GF-D8 (cell line): ENCODE data around the gene RNF212B.

Experiments used
- DNase-seq: peaks from one replicate; lab custom pipeline; 2025; lab: John Stamatoyannopoulos, UW

Gene RNF212B

GRCh38 chr14:23297096-23297495, 59.4 kb downstream of the RNF212B start:
- no peak for DNase-seq

DNA sequence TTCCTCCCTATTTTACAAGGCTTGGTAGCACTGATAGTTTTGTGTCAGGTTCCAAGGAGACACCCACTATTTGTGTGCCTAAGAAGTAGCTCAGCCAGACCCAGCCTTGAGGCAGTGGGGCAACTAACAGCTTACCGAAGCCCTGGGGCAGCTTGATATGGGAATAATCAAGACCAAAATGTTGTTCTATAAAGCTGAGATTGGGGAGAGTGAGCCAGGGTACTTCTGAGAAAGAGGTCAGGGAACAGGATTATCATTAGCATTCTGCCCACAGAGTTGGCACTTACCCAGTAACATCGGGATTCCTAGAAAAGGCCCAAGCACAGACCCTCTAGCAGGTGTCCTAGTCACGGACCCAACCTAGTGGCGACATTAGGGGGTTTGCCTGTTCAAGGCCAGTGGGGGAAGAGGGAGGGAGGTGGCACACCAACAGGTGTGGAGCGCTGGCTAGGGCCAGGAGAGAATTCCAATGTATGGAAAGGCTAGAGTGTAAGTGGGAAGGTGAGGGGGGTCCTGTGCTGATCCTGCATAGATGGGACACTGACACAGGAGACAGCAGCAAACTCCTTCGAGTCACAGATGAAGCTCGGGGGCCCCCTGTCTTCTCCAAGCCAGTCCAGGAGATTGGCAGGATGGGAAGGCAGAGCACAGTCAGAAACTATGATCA, 60.0 kb downstream of the RNF212B start:
- DNase-seq, result no peak

DNA sequence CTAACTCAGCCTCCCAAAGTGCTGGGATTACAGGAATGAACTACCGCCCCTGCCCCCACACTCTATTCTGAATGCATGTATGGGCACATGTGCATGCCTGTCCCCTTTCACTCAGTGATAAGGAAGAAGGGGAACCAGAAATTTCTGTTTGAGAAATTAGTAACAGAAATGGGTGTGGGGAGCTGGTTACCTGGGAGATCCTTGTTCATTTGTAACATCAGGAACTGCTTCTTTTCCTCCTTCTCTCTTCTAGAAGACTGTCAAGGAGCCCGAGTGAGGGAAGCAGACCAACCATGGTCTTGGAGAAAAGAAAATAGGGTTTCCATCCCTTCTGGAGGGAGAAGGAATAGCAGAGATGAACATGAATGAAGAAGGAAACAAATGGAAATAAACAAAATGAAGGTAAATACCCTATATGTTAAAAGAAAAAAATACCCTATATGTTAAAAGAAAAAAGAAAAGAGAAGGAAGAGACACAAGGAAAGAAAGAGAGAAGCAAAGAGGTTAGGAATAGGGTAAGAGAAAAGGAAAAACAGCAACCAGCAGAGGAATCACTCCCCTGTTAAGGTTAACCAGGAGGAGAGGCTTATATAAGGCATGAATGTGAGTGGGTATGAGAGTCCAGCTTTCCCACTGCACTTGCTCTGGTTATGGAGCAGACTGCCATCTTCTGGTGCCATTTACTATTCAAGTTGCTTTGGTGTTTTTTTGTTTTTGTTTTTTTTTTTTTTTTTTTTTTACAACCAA, 61.6 kb downstream of the RNF212B start:
- no peak for DNase-seq

DNA sequence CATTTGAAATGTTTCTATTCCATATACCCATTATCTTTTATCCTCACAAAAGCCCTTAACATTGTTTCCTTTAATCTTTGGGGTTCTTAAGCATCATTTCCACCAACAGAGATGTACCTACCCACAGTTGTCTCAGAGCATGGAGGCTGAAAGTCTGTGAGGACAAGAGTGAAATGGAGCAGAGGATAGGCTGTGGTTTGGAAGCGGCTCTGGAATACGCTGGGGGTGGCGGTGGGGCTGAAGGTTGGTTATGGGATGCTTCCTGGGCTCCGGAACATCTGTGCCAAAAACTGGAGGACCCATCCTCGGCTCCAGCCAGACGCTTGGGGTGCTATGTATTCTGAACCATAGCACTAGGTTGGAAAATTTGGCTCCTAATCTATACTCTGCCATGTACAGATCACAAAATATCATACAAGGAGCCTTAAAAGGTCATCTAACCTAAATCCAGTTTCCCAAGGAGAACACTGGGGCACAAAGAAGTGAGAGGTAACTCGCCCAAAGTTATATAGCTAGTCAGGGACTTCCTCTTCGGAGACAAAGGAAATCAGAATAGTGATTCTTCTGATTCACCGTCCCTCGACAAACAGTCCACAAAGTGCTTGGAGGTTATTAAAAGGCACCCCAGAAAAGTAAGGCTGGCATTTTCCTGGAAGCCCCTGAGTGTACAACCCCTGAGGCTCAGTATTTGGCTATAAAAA, 62.4 kb downstream of the RNF212B start:
- no peak for DNase-seq

GRCh38 chr14:23300687-23301223, 63.0 kb downstream of the RNF212B start:
- no peak for DNase-seq

DNA sequence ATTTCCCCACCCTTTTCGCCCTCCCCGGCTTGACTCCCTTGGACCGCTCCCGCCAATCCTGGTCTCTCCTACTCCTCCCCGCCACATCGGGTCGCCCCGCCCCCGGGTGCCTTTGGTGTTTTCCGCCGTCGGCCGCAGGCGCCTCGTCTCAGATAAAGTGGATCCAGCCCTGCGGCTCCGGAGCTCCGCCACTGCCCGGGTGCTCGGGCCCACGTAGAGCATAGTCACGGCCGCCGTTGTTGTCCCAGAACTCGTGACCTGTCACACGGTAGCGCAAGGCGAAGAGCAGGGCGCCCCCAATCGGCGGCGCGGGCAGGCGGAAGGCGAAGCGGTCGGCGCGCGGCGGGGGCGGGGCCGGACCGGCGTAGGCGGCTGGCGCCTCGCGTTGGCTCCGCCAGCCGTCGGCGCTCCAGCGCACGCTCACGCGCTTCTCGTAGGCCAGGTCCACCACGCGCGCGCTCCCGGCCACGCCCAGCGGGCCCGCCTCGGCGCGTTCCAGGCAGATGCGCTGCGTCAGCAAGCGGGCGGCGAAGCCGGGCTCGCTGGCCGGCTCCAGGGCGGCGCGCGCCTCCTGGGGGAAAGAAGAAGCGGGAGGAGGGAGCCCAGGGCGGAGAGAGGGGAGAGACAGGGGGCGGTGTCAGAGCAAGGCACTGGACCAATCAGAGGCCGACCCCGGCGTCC, 63.7 kb downstream of the RNF212B start:
- peak; percentile 95 for DNase-seq

DNA sequence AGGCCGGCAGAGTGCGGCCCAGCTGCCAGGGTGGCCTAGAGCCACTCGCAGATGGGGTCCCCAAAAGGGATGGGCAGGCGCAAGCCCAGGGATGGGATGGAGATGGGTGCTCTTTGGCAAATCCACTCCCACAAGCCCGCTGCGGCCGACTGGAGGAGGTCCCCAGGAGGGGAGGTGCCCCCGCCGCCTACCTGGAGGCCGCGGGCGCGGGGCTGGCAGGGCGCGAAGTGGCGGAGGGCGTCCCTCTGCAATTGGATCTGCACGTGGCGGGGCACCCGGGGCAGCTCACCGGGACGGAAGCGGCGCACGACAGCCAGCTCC, 64.2 kb downstream of the RNF212B start:
- no peak for DNase-seq

- peak; percentile 30 for DNase-seq
These were observed 64.8 kb downstream of the RNF212B start, which contains the start of gene PPP1R3E for GRCh38 chr14:23302290-23303225. PPP1R3E (minus strand) TSS chr14:23302859; CDS start chr14:23302576, 283 bp downstream.

- DNase-seq, result peak; percentile 59
These were observed 68.8 kb downstream of the RNF212B start, which contains the start of gene BCL2L2 for GRCh38 chr14:23306412-23307145. BCL2L2 (plus strand) TSS chr14:23306833; CDS start chr14:23307768, 935 bp downstream.

DNA sequence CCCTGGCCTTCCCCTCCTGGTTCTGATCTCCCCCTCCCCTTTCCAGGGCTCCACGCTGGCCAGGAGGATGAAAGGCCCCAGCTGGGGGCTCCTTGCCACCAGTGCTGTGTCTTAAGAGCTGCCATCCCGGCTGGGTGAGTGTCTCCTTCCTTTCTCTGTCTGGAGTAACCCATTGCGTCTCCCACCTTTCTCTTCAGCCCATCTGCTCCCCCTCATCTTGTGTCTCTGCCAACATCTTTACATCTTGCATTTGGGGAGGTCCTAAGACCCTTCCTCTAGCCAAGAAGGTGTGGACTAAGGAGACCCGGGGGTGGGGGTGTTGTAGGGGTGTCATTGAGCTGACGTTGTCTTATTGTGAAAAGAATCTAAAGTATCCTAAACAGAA, 69.4 kb downstream of the RNF212B start:
- DNase-seq, result no peak

DNA sequence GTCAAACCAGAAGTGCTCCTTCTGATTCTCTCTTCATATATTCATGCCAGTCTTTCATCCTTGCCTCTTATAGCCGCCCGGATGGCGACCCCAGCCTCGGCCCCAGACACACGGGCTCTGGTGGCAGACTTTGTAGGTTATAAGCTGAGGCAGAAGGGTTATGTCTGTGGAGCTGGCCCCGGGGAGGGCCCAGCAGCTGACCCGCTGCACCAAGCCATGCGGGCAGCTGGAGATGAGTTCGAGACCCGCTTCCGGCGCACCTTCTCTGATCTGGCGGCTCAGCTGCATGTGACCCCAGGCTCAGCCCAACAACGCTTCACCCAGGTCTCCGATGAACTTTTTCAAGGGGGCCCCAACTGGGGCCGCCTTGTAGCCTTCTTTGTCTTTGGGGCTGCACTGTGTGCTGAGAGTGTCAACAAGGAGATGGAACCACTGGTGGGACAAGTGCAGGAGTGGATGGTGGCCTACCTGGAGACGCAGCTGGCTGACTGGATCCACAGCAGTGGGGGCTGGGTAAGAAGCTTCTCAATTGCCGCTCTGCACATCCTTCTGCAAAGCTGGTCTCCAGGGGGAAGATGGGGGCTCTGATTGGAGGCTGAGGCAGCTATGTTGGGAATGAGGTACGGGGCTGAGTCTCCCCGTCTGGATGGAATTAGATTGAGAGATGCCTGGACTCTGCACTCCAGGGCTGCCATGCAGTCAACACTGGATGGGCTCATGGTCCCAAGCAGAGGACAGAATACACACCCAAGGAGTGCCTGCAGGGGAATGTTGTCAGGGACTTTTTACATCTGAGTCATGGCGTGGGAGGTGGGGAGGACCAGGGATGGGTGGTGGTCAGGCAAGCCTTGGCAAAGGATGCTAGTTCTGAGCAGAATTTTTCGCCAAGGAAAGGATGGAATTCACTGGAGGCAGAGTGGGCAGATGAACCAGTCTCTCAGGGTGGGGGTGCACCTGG, 70.2 kb downstream of the RNF212B start:
- no peak for DNase-seq

DNA sequence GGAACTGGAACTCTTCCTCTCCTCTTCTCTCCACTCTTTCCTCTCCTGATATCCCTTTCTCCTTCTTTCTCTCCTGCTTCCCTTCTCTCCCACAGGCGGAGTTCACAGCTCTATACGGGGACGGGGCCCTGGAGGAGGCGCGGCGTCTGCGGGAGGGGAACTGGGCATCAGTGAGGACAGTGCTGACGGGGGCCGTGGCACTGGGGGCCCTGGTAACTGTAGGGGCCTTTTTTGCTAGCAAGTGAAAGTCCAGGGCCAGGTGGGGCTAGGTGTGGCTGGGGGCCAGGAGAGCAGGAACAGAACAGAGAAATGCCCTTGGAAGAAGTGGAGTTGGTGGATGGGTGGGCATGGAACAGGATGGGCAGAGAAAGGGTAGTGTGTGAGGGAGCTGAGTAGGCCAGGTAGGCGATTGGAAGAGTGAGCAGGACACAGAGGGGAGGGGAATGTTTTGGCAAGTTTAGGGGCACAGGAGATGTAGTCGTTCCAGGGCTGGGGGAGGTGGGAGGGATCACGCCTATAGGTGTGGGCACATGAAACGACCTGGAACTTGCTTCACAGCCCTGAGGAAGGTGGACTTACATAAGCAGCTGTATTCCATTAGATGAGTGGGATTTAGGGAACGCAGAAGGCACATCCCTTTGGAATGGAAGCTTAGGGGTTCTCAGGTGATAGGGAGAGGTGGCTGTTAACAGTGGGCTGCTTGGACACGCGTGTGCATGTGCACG, 71.1 kb downstream of the RNF212B start:
- no peak for DNase-seq

DNA sequence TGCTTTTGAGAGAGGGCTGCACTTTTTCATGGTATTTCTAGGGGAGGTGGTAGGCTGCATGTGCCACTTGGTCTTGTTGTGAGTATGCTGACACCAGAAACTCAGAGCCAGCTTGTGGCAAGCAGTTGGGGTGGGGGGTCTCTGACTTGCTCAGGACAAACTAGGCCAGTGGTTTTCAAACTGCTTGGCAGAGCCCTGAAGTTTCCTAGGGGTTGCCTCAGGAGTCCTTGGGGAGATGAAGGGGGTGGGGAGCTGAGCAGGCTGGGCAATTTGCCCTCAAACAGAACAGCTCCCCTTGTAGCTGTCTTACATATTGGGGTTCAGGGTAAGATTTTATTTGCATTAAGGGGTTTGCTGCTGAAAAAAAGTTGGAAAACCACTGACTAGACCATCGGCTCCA, 72.8 kb downstream of the RNF212B start:
- DNase-seq, result no peak

- no peak for DNase-seq
These were observed 78.6 kb downstream of the RNF212B start for GRCh38 chr14:23316300-23316699.

- no peak for DNase-seq
These were observed 82.2 kb downstream of the RNF212B start for GRCh38 chr14:23319746-23320583.

- DNase-seq, result peak; percentile 99
These were observed 83.1 kb downstream of the RNF212B start, which contains the start of gene PABPN1 for GRCh38 chr14:23320584-23321571. PABPN1 (plus strand) TSS chr14:23321457; CDS start chr14:23321470, 13 bp downstream.
